Lower leg skin (tissue), 4 donors: ENCODE results near the gene BRD9. TPM values are rescaled to one million over a fixed set of nuclear protein-coding genes. Genes with fewer than 3 reads are reported as not detected.
A peak's percentile ranks its signal among the peaks of the same experiment; 100 is the strongest.
"Not testable (repeated sequence)": the region's sequence is repeated elsewhere in the genome, so short reads cannot be mapped to it uniquely, and the experiment has no call there.

Experiments used
- DNase-seq, 2 donors: peaks; one replicate each; pipeline ENCODE4 v3.0.0-alpha.2; 2019; ENCODE audit warnings: low spot score in 2 of 2
- H3K4me3 ChIP-seq: fragments of 200-600 bp; sonication (generic); 2 replicates; pipeline ENCODE4 v1.5.1; 2017; ENCODE audit warnings: mild to moderate bottlenecking, low read depth; ENCODE audit not compliant: poor library complexity, severe bottlenecking
- CTCF ChIP-seq, 3 donors: fragments of 450-650 bp; IDR thresholded peaks; one replicate each; pipeline ENCODE4 v1.5.1; 2016; ENCODE audit warnings: antibody characterized with exemption in 3 of 3, mild to moderate bottlenecking in 3 of 3, moderate library complexity in 2 of 3
- POLR2A ChIP-seq, 2 donors: fragments of 450-650 bp; IDR thresholded peaks; one replicate each; pipeline ENCODE4 v1.6.1; 2016 to 2017; ENCODE audit warnings: antibody characterized with exemption in 2 of 2, mild to moderate bottlenecking in 1 of 2, moderate library complexity in 1 of 2
- WGBS, 2 donors: methylation state at CpG; one replicate each; pipeline ENCODE4 v1.1.5; 2018; 5-methylcytosine and 5-hydroxymethylcytosine counted together
- intact Hi-C: fragments of 100-400 bp; cut with DNase I; formaldehyde crosslinking; loops from one replicate; pipeline ENCODE4 v1.15.0; 2023; ENCODE audit warnings: low total_unique reads
- total RNA-seq, 4 donors: library from RNA; depleted of rRNA; stranded (reverse); fragments of >200 nt; gene quantifications; one replicate each; pipeline ENCODE4 v1.1.0, GENCODE V29; 2016

BRD9 gene
- total RNA-seq, 4 donors from 2014 or later: 27.5 to 49.6 (median 28.6) TPM

- WGBS, 2 donors: 91 to 92% methylated on average over 14 of the region's 14 CpGs
- TF ChIP-seq CTCF (IDR thresholded peaks at IDR 0.05) (no peak), POLR2A (IDR thresholded peaks at IDR 0.05) (no peak)
- intact Hi-C loops: no loop called here
- no peak overlapping the region for H3K4me3 ChIP-seq
- DNase-seq: peak in 1 of 2 donors; percentile 84
Measured at GRCh38 chr5:916441-917293, 24.1 kb upstream of the BRD9 start.

GRCh38 chr5:915946-916345, 23.3 kb upstream of the BRD9 start:
- intact Hi-C loops: no loop called here
- DNase-seq: peak in 1 of 2 donors; percentile 72
- H3K4me3 ChIP-seq: no peak overlapping the region
- TF ChIP-seq POLR2A (IDR thresholded peaks at IDR 0.05) (no peak), CTCF (IDR thresholded peaks at IDR 0.05) (no peak)
- 93 to 98% methylated on average over 12 of the region's 12 CpGs for WGBS, 2 donors

- intact Hi-C loops, H3K4me3 ChIP-seq: not testable (repeated sequence)
- WGBS, 2 donors: 98% methylated on average over 10 to 12 of the region's 12 CpGs
- peak in 1 of 2 donors; percentile 48 for DNase-seq
Measured at GRCh38 chr5:915346-915745, 22.7 kb upstream of the BRD9 start.

- DNase-seq: peak in 1 of 2 donors; percentile 70
- intact Hi-C loops: no loop called here
- WGBS, 2 donors: 93 to 96% methylated on average over 7 of the region's 7 CpGs
- TF ChIP-seq POLR2A (IDR thresholded peaks at IDR 0.05): no peak
- no peak for TF ChIP-seq CTCF (IDR thresholded peaks at IDR 0.05)
- no peak overlapping the region for H3K4me3 ChIP-seq
Measured at GRCh38 chr5:914612-915011, 22.0 kb upstream of the BRD9 start.

- intact Hi-C loops: no loop called here
- 93 to 96% methylated on average over 14 of the region's 14 CpGs for WGBS, 2 donors
- no peak overlapping the region for H3K4me3 ChIP-seq
- peak in 1 of 2 donors; percentile 80 for DNase-seq
- TF ChIP-seq CTCF (IDR thresholded peaks at IDR 0.05) (no peak), POLR2A (IDR thresholded peaks at IDR 0.05) (no peak)
Measured at GRCh38 chr5:914174-914573, 21.6 kb upstream of the BRD9 start.

- intact Hi-C loops: no loop called here
- no peak for TF ChIP-seq POLR2A (IDR thresholded peaks at IDR 0.05)
- no peak for TF ChIP-seq CTCF (IDR thresholded peaks at IDR 0.05)
- DNase-seq: peak; percentile 66 to 88
- H3K4me3 ChIP-seq: no peak overlapping the region
- 68 to 69% methylated on average over 44 of the region's 44 CpGs for WGBS, 2 donors
Measured at GRCh38 chr5:912280-913091, 19.9 kb upstream of the BRD9 start.
